ENCODE measurements around the gene PPIA.
A peak's percentile ranks its signal among the peaks of the same experiment; 100 is the strongest.
"Not testable (repeated sequence)": the region's sequence is repeated elsewhere in the genome, so short reads cannot be mapped to it uniquely, and the experiment has no call there.

PPIA gene

DNA sequence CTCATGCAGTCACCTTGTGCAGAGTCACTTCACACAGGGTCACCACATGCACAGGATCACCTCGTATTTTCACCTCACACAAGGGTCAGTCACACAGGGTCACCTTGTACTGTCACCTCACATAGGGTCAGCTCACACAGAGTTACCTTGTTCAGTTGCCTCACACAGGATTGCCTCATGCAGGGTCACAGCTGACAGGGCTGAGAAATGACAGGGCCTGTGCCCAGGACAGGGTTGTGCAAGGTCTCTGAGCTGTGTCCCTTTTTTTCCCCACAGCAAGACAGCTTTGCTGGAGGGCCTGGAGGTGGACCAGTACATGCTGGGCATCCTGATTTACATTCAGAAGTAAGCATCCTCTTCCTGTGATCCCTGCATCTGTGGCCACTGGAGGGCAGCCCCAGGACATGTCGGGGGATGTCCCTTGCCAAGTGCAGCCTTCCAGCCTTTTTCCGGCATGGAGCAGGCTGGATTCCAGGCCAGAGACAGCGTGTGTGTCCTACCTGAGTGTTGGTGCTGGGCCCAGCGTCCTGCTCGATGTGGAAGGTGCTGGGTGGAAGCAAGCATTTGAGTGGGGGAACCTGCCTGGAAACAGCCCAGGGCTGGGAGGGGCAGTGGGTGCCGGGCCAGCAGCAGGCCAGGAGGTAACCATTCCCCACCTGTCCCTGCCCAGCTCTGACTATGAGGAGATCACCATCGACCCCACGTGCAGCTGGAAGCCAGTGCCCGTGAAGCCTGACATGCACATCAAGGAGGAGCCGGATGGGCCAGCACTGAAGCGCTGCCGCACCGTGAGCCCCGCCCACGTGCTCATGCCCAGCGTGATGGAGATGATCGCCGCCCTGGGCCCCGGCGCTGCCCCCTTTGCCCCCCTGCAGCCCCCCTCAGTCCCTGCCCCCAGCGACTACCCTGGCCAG, 31.6 kb upstream of the PPIA start:
- DNase-seq, result no peak

DNA sequence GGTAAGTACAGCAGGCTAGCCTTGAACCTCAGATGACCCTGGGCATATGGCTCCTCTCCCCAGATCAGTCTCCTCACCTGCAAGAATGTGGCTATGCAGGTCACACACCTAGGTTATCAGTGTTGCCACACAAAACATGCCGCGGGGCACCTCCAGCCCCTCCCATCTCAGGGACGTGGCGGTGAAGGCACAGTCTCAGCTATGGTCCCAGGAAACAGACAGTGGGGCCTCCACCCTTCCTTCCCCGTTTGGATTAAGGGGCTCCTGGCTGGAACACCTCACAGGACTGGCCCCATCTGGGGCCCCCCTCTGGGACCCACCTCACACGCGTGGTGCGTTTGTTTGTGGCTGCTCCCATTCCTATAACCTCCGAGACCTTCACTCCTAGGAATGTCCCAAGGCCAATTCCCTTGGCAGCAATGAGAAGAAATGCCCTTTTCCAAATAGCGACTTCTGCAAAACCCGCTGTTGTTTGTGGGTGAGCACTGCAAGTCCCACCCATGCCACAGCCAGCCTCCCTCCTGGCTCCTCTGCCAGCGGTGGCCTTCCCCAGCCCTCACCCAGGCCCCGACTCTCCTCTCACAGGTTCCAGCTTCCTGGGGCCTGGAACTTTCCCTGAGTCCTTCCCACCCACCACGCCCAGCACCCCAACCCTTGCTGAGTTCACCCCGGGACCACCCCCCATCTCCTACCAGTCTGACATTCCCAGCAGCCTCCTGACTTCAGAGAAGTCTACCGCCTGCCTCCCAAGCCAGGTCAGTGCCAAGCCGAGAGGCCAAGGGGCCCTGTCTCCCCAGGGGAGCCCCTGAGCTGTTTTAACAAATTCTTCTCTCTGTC, 30.7 kb upstream of the PPIA start:
- no peak for DNase-seq

DNA sequence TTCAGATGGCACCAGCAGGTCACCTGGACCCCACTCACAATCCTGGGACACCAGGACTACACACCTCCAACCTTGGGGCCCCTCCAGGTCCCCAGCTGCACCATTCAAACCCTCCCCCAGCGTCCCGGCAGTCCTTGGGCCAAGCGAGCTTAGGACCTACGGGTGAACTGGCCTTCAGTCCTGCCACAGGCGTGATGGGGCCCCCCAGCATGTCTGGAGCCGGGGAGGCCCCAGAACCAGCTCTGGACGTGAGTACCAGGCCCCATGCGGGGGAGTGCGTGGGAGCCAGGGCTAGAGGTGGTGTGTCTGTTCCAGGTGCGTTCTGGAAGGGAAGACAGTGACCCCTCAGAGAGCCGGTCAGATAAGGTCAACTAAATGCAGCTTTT, 30.1 kb upstream of the PPIA start:
- DNase-seq, result no peak

DNA sequence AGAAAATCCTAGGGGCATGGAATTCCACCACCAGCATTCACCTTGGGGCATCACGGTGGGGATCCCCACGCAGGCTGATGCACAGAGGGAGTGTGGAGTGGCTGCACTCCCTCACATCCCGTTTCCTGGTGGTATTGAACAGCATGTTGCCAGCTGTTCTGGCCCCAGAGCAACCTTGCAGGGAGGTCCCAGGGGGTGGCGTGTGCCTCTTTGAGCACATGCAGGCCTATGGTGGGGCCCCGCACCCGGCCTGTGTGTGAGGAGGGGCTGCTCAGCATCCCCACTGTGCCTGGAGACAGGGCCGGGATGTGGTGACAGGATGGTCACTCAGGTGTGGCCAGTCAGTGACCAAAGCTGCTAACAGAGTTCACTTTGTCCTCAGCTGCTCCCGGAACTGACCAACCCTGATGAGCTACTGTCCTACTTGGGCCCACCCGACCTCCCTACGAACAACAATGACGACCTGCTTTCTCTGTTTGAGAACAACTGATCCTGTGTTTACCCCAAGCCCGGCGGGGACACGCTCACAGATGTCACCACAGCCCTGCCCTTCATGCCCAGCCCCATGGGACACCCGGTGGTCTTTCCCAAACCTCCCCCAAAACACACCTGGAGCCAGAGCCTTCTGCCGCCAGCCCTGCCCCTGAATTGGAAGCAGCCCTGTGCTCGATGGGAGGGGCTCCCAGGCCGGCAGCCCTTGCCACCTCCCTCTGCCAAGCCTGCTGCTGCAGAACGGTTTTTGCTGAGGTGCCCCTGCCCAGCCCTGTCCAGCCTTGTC, 29.2 kb upstream of the PPIA start:
- peak; percentile 19 for DNase-seq

DNA sequence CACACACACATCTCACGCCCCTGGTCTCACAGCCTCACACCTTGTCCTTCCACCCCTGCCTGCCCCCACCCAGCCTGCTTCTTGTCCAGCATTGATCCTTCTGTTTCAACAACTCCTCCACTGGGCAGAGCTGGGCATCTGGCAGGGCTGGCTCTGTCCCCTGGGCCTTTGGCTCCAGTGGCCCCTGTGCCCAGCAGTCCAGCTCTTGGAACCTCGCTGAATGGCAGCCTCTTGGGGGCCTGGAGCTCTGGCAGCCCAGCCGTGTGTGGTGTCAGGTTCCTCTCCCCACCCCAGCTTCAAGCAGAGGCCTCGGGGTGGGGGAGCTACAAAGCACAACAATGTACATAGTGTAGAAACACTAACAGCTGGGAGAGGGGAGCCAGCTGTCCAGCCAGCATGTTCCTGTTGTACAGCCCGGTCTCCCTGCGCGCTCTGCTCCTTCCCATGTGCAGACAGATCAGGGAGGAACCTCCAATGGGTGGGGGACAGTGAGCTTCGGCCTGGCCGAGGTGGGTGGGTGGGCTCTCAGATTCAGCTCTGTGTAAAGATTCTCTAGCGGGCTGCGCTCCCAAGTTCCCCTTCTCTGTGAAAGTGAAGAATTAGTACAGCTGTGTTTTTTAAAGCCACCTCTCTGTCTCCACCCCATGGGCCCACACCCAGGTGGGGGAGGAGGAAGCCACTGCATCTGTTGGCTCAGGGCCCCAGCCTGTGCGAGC, 28.4 kb upstream of the PPIA start:
- peak; percentile 96 for DNase-seq

DNA sequence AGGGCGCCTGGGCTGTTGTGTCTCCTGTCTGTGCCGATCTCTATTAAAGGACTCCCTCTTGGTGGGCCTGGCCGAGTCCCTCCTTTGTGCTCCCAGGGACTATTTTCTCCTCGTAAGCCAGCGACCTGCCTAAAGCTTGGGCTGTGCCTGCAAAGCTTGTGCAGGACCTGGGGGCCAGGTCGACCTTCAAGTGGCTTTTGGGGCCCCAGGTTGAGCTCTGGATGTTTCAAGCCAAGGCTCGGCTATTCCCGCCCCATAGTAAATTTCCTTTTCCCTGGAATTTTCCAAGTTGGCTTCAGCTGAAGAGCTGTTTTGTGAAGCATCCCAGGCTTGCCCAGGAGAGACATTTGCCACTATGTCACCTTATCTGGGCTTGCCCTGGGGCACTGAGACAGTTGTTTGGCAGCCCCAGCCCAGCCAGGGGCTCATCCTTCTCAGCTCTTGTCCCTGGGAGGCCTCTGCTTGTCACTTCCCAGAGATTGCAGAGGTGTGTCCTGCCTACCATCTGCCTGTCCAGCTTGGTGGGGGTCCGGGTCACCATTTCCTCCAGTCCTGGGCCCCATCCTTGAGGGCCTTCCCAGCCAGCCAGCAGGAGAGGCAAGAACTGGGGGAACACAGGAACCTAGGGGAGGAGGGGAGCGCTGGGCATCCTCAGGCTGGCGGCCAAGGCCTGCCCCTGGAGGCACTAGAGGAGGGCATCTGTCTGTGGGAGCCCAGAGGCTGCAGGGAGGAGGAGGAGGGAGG, 27.7 kb upstream of the PPIA start:
- peak; percentile 56 for DNase-seq

DNA sequence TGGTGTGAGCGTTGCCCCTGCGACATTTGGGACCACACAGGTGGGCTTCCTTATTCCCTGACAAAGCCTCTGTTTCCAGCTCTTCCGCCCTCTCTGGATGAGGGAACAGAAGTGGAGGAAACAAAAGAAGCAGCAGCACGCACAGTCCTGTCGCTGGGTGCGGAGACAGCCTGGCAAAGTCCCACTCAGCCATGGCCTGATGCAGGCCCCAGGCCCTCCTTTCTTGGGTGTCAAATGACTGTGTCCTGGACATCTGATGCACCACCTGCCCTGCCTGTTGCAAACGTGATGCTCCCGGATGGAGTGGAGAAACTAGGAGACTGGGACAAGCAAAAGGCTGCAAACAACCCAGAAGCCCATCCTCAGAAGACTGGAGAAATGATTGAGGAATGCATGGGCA, 27.1 kb upstream of the PPIA start:
- DNase-seq, result no peak

DNA sequence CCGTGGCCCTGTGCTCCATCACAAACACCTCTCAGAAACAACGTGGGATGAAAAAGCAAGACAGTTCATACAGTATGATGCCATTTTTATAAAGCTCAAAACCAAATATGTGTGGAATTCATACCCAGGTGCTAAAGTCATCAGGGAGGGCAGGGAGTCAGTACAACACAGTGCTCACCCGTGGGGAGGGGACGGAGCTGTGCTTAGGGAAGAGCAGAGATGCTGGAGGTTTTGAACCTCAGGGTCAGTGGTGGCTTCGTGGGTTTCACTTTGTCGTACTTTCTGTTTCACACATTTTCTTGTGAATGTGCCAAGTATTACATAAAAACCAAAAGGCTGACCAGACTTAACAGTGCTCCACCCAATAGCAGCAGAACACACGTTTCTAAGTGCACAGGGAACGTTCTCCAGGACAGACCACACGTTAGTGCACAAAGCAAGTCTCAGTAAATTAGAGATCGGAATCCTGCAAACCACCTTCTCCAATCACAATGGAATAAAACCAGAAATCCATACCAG, 26.6 kb upstream of the PPIA start:
- DNase-seq, result no peak

DNA sequence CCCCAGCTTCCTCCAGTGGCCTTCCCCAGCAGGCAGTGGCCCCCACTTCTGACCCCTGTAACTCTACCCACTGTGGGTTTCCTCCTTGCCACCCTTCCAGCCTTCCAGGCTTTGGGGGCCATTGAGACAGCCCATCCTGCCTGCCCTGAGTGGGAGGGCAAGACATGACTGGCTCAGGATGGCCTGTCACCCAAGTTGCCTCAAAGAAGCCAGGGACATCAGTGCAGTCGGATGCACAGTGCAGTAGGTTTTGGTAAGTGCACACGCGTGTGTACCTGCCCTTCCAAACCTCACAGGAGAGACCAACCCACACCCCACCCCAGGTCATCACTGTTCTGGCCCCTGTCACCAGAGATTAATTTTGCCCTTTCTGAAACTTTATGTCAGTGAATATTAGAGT, 25.1 kb upstream of the PPIA start:
- DNase-seq, result no peak

DNA sequence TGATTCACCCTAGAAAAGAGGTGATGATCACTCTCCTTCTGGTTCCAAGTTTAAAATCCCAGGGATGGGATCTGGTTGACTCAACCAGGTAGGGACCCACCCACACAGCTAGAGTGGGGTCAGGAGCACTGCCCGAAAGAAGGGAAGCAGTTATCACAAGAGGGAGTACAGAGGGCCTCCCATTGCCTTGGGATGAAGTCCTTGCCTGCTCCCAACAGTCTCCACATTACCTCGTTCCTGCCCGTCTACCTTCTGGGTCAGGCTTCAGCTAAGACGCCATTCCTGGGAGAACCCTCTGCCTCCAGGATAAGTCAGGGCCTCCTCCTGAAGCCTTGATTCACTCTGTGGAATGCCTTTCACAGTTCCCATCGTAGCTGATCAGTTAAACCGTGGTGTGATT, 24.0 kb upstream of the PPIA start:
- DNase-seq, result no peak

DNA sequence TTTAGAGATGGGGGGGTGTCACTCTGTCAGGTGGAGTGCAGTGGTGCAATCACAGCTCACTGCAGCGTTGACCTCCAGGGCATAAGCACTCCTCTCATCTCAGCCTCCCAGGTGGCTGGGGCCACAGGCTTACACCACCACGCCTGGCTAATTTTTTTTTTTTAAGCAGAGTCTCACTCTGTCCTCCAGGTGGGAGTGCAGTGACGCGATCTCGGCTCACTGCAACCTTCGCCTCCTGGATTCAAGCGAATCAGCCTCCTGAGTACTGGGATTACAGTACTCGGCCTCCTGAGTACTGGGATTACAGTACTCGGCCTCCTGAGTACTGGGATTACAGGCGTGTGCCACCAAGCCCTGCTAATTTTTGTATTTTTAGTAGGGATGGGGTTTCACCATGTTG, 23.6 kb upstream of the PPIA start:
- DNase-seq, result no peak

DNA sequence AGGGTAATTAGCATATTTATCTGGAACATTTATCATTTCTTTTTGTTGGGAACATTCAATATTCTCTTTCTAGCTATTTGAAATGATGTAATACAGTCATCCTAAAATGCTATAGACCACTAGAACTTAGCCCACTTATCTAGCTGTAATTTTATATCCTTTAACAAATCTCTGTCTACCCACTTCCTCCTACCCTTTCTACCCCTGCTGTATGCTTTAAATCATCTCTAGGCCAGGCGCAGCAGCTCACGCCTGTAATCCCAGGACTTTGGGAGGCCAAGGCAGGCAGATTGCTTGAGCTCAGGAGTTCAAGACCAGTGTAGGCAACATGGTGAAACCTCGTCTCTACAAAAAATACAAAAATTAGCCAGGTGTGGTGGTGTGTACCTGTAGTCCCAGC, 22.0 kb upstream of the PPIA start:
- not testable (repeated sequence) for DNase-seq

DNA sequence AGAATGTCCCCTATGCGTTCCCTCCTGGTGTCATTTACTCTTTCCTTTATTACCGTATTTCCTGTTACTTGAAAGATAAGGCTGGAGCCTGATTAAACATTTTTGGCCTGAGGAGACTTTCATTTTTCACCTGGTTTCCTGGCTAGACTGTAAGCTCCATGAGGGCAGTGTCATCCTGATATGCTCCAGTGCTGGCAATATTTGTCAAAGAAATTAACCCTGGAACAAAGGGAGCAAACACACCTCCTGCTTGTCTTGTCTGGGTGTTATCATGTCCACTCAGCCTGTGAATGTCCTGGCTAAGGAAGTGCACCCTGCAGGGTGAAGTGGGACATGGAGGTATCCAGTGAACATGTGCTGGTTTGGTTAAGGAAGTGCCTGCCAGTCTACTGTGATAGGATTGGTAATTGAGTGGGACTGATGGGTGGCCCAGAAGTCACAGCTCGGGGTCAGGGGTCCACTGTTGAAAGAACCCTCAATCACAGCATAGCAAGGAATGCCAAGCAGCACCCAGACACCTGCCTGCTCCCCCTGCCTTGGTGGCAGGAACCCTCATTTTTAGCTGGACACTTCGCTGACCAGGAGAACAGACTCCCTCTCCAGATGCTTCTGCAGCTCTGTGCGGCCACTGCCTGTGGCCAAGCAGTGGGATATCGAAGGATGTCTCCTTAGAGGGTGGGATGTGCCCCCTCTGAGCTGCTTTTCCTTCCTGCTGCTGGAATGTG, 20.9 kb upstream of the PPIA start:
- no peak for DNase-seq

DNA sequence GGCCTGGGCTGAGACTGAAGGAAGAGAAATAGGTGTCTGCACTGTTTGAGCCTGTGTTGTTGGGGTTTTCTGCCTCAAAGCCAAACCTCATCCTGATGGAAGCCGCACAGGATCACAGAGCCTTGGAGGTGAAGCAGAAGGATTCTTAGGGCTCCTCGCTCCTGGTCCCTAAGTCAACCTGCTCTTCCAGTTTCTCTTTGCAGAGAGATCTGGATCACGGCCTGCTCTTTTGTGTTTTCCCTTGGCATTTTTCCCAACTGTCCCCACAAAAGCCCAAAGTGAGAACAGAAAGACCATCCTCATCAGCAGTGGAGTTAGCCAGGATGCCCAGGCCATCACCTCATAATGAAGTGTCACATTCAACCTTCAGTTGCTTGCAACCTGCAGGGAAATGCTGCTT, 20.3 kb upstream of the PPIA start:
- no peak for DNase-seq

DNA sequence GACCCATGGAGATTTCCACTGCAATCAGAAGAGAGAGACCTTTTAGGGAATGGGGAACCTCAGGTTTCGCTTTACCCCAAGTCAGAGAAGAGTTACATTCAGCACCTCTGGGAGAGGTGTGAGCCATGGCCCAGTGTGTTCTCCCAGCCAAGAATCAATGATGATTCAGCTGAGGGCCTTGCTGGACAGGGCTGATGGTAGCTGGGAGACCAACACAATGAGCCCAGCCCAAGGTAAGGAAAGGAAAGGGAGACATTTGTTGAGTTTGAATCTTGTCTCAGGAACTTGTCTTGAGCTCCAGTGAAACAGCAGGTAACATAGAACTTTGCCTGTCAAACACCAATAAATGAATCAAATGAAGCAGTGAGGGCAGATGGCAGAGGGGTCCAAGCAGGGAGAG, 14.0 kb upstream of the PPIA start:
- DNase-seq, result no peak

DNA sequence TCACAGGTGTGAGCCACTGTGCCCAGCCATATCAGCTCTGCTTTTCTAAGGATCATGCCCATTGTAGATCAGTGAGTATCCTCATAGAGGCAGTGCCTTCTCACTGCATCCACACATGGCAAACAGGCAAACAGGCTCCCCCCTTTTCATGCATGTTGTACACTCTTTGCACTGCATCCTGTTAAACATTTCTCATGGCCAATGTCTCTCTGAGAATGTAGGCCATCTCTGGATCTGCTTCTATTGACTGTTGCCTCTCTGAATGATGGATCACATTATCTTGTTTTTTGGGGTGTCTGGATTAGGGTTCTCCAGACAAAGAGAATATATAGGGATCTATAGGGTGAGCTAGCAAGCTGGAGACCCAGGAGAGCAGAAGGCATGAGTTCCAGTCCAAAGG, 13.1 kb upstream of the PPIA start:
- DNase-seq, result no peak

DNA sequence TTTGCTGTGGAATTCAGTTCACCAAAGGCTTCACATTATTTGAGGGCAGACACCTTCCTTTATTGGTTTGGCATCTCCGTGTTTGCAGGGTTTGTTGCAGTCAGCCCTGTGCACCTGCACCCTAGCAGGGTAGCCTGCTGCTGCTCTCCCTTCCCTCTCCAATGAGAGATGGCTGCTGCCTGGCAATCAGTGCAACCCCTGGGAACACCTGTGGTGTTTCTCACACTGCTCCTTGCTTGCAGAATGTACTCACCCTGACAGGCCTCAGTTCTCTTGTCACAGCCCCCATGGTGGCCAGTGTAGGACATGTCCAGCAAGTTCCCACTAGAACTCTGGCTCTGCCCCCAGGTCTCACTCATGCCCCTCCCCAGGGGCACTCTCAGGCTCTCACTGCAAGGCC, 12.1 kb upstream of the PPIA start:
- DNase-seq, result no peak

DNA sequence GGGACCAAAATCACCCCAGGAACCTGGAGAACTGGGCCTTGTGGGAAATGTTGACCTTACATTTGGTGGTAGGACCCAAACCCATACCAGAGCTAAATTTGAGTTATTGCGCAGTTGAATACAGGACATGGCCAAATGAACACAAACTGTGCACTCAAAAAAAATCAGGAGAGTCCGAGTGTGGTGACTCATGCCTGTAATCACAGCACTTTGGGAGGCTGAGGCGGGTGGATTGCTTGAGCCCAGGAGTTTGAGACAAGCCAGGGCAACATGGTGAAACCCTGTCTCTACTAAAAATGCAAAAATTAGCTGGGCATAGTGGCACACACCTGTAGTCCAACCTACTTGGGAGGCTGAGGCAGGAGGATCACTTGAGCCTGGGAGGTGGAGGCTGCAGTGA, 11.3 kb upstream of the PPIA start:
- not testable (repeated sequence) for DNase-seq

DNA sequence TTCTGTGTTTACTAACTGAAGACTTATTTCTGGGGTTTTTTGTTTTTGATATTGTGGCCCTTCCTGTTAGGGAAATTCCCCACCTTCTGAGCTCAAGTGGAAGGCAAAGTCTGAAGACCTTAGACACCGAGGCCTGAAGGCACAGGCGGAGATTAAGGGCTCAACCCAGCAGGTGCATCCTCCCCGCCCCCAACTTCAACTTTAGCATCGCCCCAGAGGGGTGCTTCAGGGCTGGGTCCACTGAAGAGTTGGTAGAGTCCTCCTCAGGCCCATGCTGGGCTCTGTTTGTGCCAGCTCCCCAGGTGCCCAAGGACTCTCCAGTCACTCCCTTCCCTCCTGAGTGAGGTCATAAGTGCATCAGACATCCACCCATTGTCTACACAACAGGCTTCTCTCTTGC, 9.4 kb upstream of the PPIA start:
- no peak for DNase-seq

DNA sequence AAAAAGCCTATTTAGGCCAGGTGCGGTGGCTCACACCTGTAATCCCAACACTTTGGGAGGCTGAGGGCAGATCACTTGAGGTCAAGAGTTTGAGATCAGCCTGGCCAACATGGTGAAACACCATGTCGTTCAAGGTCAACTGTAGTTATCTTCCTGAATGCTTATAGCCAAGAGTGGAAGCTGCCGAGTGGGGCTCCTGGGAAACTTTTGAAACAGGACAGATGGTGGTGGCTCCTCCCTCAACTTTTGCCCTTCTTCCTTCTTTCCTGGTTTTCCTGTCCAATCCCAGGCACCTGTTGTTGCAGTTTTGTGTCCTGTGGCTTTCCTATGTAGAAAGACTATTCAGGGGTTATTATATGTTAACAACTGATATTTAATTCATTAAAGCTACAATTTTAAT, 8.7 kb upstream of the PPIA start:
- no peak for DNase-seq

DNA sequence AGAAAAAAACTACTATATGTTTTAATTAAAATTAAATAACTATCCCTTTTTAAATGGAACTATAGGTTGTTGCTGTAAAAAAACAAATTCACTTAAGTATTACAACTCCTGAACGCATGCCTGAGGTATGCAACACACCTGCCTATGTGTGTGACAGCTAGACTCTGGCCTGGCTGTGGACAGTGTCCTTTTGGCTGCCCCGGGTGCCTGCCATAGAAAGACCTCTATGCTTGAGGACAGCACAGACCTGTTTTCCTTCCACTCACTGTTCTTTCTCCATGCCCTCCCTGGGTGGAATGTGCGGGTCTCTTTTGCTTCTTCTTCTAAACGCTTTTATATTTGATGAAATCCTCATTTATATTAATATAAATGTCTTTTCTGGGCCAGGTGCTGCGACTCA, 6.5 kb upstream of the PPIA start:
- no peak for DNase-seq

Measured in NCI-H1694 treated with DMSO at 0.1 percent for 48 hours (cell line).